Neural progenitor cell (in vitro differentiated cells): ENCODE data around the gene NOS1AP.

Experiments used
- EZH2 ChIP-seq: fragments of 200-600 bp; sonication (generic); IDR thresholded peaks from 2 replicates; pipeline ENCODE4 v1.6.1; 2017; ENCODE audit warnings: antibody characterized with exemption, mild to moderate bottlenecking, moderate library complexity
- EZH2phosphoT487 ChIP-seq: fragments of 200-600 bp; sonication (generic); IDR thresholded peaks from 2 replicates; pipeline ENCODE4 v1.6.1; 2017; ENCODE audit warnings: antibody characterized with exemption
- TF ChIP-seq, protein P1 (sequence below): fragments of 200-600 bp; sonication (generic); IDR thresholded peaks from 2 replicates; pipeline ENCODE4 v1.5.1; 2017; ENCODE audit warnings: antibody characterized with exemption, mild to moderate bottlenecking

DNA sequence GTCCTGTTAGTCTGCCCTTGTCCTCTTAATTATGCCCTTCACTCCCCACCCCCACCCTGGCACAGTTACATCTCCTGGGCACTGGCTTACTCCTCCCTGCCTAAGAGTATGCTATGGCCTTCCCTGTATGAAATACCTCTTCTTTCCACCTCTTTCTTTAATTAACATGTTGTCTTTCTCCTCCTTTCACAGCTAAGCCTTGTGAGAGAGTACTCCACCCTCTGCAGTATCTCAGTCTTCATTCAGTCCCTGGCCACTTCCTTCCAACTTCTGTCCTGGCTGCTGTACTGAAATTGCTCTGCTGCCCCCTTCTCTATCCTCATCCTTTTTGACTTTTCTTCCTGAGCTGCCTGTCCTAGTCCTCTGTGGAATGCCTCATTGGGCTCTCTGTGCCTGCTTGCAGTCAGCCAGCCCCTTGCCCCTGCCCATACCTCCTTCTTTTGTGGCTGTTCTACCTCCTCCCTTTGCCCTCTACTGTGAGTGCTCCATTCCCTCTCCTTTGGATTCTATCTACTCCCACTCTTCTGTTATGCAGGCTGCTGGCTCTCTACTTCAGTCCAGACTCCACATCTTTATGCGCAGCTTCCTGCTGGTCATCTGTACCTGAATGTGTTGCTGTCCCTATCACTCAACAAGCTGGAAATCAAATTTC is 8.3 kb downstream of the NOS1AP start:
- TF ChIP-seq, protein P1, sequence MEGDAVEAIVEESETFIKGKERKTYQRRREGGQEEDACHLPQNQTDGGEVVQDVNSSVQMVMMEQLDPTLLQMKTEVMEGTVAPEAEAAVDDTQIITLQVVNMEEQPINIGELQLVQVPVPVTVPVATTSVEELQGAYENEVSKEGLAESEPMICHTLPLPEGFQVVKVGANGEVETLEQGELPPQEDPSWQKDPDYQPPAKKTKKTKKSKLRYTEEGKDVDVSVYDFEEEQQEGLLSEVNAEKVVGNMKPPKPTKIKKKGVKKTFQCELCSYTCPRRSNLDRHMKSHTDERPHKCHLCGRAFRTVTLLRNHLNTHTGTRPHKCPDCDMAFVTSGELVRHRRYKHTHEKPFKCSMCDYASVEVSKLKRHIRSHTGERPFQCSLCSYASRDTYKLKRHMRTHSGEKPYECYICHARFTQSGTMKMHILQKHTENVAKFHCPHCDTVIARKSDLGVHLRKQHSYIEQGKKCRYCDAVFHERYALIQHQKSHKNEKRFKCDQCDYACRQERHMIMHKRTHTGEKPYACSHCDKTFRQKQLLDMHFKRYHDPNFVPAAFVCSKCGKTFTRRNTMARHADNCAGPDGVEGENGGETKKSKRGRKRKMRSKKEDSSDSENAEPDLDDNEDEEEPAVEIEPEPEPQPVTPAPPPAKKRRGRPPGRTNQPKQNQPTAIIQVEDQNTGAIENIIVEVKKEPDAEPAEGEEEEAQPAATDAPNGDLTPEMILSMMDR = no peak
- TF ChIP-seq EZH2 (no peak), EZH2phosphoT487 (no peak)
